H1 (cell line): Measurements from ENCODE around the gene DRAM2.

ENCODE experiments used
- CTCF ChIP-seq, 3 experiments: IDR thresholded peaks; 1 replicate in 2 of 3; 2 replicates in 1 of 3; pipeline versions ENCODE4 v1.5.1 to v1.6.1; 2011; ENCODE audit warnings: low read length in 3 of 3, mild to moderate bottlenecking in 3 of 3, inconsistent platforms in 2 of 3, low read depth in 1 of 3, moderate library complexity in 1 of 3; ENCODE audit not compliant: insufficient read depth in 1 of 3; ENCODE audit errors: control extremely low read depth in 1 of 3
- EZH2 ChIP-seq: fragments of 200-600 bp; sonication (generic); IDR thresholded peaks from 2 replicates; pipeline ENCODE4 v1.7.1; 2012; ENCODE audit warnings: low read depth, mild to moderate bottlenecking, moderate library complexity, low read length, inconsistent platforms; ENCODE audit not compliant: severe bottlenecking
- KDM1A ChIP-seq: fragments of 200-600, 300-600 bp; sonication (generic); IDR thresholded peaks from 2 replicates; pipeline ENCODE4 v1.7.1; 2016; ENCODE audit warnings: mild to moderate bottlenecking, low read length, borderline replicate concordance
- MAX ChIP-seq: IDR thresholded peaks from 2 replicates; pipeline ENCODE4 v1.6.1; 2012; ENCODE audit warnings: inconsistent platforms
- NRF1 ChIP-seq: IDR thresholded peaks from 2 replicates; pipeline ENCODE4 v1.6.1; 2011; ENCODE audit warnings: mild to moderate bottlenecking, low read depth, low read length, improper control_type of control experiment
- POLR2A ChIP-seq, 2 experiments: IDR thresholded peaks; 1 replicate in 1 of 2; 2 replicates in 1 of 2; pipeline ENCODE4 v1.6.1; 2011; ENCODE audit warnings: low read depth in 2 of 2, low read length in 2 of 2, mild to moderate bottlenecking in 2 of 2; ENCODE audit errors: control extremely low read depth in 1 of 2
- SP1 ChIP-seq: IDR thresholded peaks from 2 replicates; pipeline ENCODE4 v1.6.1; 2011; ENCODE audit warnings: low read depth, low read length
- USF2 ChIP-seq: IDR thresholded peaks from 2 replicates; pipeline ENCODE4 v1.6.1; 2011; ENCODE audit warnings: low read length, improper control_type of control experiment
- ZNF274 ChIP-seq: IDR thresholded peaks from 2 replicates; pipeline ENCODE4 v1.7.0; 2012; ENCODE audit warnings: low read length, borderline replicate concordance; ENCODE audit errors: extremely low read depth

DNA sequence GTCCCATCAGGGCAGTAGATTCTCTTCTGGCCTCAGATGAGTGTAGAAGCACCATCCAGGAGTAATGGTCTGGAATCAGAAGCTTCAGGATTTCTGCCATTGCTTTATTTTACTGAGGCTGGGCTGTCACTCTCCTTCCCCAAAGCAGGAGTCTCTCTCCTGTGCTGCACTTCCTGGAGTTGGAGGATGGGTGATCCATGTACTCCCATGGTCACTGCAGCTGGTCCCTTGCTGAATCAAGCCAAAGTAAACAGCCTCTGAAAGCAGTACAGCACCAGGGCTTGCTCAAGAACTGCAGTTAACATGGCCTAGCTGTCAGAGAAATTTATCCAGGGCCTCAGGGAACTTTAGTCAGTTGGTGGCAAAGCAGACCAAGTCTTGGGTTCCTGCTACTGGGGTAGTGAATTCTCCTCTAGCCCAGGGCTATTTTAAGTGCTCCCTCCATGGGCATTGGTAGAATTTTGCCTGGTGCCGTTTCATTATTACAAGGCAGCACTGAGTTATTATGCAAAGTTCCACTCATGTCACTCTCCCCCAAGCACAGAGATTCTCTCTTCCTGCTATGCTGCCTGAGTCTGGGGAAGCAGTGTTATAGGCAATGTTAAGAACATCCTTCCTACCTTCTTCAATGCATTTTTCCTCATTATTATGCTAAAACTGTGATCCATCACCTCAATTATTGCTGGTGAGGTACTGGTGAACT, 29.5 kb downstream of the DRAM2 start:
- no peak for TF ChIP-seq EZH2
- TF ChIP-seq CTCF (IDR thresholded peaks at IDR 0.05; ENCODE audit: control extremely low read depth in 1 of 3, insufficient read depth in 1 of 3, low read depth in 1 of 3, low read length in 3 of 3): no peak
- no peak for TF ChIP-seq POLR2A (IDR thresholded peaks at IDR 0.05; ENCODE audit: control extremely low read depth in 1 of 2, low read depth in 2 of 2, low read length in 2 of 2)
- TF ChIP-seq KDM1A: no peak
- TF ChIP-seq SP1: no peak
- TF ChIP-seq MAX: no peak
- no peak for TF ChIP-seq ZNF274
- TF ChIP-seq USF2: no peak
- TF ChIP-seq NRF1: no peak
